GM19452 (cell line): ENCODE results near the gene YEATS2.
A peak's percentile ranks its signal among the peaks of the same experiment; 100 is the strongest.

Source experiments
- ATAC-seq: cut with Tn5 transposase; IDR thresholded peaks from one replicate; pipeline ENCODE4 v1.9.1; 2021; ENCODE audit not compliant: unreplicated experiment

Gene YEATS2

GRCh38 chr3:183810643-183811594 is 113.3 kb downstream of the YEATS2 start:
- ATAC-seq: no peak

DNA sequence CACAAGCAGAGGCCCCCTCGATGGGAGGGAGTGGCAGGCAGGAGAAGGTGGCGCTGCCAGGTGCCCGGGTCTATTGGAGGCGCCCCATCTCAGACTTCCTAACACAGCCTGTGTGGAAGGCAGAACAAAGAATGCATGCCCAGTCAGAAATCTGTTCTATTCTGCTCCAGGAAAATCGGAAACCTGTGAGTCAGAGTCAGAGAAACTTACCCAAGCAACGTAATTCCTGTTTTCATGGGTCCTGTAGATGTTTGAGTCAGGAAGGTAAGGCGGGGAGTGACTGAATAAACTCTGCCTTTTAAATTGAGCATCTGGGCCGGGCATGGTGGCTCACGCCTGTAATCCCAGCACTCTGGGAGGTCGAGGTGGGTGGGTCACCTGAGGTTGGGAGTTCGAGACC is 114.0 kb downstream of the YEATS2 start:
- no peak for ATAC-seq

- ATAC-seq: no peak
These were observed 115.3 kb downstream of the YEATS2 start for GRCh38 chr3:183812761-183813445.

GRCh38 chr3:183814240-183814639 is 116.6 kb downstream of the YEATS2 start:
- ATAC-seq: no peak

DNA sequence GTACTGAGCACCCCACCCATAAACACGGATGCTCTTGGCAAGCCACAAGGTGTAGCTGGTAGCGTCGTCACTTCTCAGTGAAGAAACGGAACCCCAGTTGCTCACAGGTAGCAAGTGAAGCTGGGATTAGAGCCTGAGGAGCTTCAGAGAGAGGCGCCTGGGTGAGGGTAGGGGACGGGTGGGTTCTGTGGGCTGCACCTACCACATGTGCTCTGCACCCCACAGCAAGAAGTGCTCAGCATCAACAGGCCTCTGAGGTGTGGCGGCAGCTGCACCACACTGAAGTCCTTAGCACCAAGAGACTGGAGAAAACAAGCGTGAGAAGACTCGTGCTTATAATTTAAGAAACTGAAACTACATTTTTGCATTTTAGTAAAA is 118.0 kb downstream of the YEATS2 start:
- no peak for ATAC-seq

GRCh38 chr3:183815951-183816475 is 118.4 kb downstream of the YEATS2 start:
- ATAC-seq: no peak

GRCh38 chr3:183816681-183817510 is 119.3 kb downstream of the YEATS2 start:
- ATAC-seq: no peak

GRCh38 chr3:183817639-183818038 is 120.0 kb downstream of the YEATS2 start:
- ATAC-seq: no peak

DNA sequence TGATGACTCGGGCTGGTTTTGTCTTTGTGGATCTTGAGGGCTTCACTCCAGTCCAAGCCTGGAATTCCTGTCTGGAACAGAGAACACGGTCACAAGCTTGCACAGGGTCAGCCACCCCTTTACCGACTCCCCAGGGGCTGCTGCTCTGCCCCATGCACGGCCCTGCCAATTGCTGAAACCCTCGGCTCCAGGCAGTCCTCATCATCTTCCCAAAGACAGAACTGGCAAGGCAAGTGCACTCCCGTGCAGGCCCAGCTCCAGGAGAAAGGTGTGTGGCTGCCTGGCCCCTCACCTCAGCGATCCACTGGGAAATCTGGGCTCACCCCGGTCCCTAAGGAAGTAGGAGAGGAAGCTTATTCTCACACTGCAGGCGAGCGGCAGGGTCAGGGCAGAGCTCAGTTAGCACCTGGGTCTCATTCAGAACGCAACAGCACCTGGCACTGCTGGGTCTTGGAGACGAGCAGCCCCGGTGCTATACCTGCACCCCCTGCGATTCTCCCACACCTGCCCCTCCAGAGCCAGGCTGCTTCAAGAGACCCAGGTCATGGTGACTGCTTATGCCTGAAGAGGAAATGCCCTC is 120.5 kb downstream of the YEATS2 start:
- no peak for ATAC-seq

GRCh38 chr3:183818706-183819624 is 121.4 kb downstream of the YEATS2 start:
- ATAC-seq: no peak

- ATAC-seq: no peak
These were observed 122.2 kb downstream of the YEATS2 start for GRCh38 chr3:183819831-183820230.

DNA sequence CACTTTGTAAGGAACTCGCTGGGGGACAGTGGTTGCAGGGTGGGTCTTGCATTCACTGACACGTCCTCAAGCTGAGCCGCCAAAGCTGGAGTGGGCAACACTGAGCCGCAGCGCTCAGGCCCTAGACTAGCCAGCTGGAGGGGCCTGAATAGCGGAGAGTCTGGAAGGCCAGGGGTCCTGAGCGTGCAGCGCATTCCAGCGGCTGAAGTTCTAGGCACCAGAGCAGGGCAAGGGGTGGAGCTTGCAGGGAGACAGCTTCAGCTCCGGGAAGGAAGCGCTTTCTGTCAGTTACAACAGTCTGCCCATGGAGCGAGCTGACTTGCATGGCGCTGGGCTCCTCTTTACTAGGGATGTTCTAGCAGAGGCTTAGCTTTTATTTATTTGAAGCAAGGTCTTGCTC is 125.0 kb downstream of the YEATS2 start:
- no peak for ATAC-seq

- no peak for ATAC-seq
These were observed 126.4 kb downstream of the YEATS2 start for GRCh38 chr3:183823963-183824362.

DNA sequence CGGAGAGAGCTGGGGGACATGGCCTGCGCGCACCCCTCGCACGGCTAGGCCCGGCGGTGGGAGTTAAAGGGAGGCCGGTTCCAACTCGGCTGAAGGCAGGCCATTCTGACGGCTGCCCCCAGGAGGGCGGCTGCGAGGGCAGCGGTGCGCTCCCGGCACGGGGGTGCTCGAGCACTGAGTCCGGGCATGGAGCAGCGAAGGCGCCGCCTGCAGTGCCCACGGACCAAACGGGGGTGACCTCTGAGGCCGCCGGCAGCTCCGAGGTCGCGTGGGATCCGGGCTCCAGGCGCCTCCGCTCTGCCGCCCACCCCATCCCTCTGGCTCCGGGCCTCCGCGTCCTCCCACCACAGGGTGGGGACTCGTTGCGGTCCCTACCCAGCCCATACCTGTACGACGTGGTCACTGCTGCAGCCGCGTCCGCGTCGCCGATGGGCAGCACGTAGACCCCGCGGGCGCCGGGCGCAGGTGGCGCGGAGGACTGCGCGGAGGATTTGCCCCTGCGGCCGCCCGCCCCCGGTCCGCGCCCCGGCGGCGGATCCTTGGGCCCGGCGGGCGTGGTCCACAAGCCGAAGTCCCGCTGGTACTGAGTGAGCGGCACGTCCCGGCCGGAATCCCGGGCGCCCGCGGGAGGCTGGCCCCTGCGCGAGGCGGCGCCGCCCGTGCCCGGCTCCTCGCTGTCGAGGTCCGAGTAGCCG is 127.3 kb downstream of the YEATS2 start:
- ATAC-seq: peak; percentile 29

DNA sequence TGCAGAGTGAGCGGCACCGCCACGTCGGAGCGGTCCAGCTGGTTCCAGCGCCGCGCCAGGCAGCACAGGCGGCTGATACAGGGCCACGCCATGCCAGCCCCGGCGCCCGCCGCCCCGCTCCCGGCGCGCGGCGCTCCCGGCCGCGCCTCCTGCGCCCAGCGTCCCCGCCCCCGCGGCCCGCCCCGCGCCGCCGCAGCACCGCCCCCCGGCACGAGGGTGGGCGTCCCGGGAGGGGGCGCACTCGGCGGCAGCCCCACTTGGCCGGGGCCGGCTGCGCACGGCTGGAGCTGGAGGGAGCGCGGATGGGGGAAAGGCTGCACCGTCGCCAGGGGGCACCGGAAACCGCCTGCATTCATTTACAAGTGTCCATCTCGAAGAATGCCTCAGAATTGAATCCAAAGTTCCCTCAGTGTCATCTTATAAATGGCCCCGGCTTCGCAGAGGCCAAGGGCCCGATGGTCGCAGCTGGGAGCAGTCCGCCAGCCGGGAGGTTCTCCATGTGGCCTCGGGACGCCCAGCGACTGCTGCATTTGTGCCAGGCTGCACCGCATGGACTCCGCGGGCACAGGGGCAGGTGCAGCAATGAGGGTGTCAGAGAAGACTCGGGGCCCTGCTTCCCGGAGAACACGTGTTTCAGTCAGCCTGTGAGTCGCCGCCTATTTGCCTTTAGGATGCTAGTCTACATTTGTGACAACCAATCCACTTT is 128.0 kb downstream of the YEATS2 start, which contains the start of gene MAP6D1:
Gene MAP6D1 (minus strand): TSS at position 122 of the 706 bp plus-strand sequence. CDS start 30 bp downstream, at position 92.
- peak; percentile 57 for ATAC-seq

- ATAC-seq: no peak
These were observed 129.1 kb downstream of the YEATS2 start for GRCh38 chr3:183826448-183827250.

DNA sequence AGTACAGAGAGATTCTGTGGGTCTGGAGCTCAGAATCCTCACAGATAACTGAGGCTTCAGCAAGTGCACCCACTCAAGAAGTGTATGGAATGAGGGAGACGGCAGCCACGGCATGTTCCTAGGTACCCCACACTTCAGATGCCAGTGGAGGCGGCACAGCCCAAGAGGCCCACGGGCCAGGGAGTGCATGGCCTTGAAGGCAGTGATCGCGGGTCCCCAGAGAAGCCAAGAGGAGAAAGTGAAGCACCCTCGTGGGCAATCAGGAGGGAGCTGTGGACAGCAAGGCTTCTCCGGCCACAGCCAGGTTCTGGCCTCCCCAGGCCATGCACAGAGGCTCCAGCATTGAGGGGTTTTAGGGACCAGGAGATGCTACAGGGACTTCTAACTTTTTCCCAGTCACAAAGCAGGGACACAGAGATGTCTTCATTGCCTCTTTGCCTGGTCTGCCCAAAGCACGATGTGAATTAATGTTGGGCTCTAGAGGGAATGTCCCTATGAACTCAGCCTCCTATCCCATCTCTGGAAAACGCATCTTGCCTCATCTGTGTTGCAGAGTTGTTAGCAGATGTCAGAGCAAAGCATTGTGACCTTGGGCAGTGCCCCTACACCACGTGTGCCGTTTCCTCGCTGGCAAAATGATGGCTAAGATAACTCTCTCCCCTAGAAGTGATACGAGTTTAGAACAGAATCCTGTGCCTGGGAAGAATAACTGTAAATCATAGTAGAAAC is 130.4 kb downstream of the YEATS2 start:
- ATAC-seq: no peak
